DND-41 (cell line): ENCODE measurements around the gene PSMD8.

Experiments used
- ATAC-seq: fragments of 200-7000 bp; cut with Tn5 transposase; 3 replicates; pipeline ENCODE4 v1.9.1; 2021; ENCODE audit warnings: low read depth; ENCODE audit not compliant: insufficient read depth
- DNase-seq: peaks from one replicate; pipeline ENCODE4 v3.0.0-alpha.2; 2020
- H2AFZ ChIP-seq: 2 replicates; pipeline ENCODE4 v1.6.0; 2012; ENCODE audit warnings: low read depth, low read length
- H3K27ac ChIP-seq: 2 replicates; pipeline ENCODE4 v1.5.1; 2012; ENCODE audit warnings: low read length, inconsistent platforms
- H3K27me3 ChIP-seq: fragments of 200-600 bp; sonication (generic); 2 replicates; pipeline ENCODE4 v1.6.0; 2012; ENCODE audit warnings: low read length, mild to moderate bottlenecking, inconsistent platforms; ENCODE audit not compliant: insufficient read depth, poor library complexity
- H3K36me3 ChIP-seq: 2 replicates; pipeline ENCODE4 v1.5.1; 2012; ENCODE audit warnings: low read length, inconsistent platforms; ENCODE audit not compliant: insufficient read depth
- H3K4me1 ChIP-seq: 2 replicates; pipeline ENCODE4 v1.5.1; 2012; ENCODE audit warnings: mild to moderate bottlenecking, low read length; ENCODE audit not compliant: insufficient read depth
- H3K4me2 ChIP-seq: 2 replicates; pipeline ENCODE4 v1.6.0; 2012; ENCODE audit warnings: mild to moderate bottlenecking, moderate library complexity, low read length, inconsistent platforms; ENCODE audit not compliant: insufficient read depth
- H3K4me3 ChIP-seq, 2 experiments: fragments of 200-600 bp in 1 of 2; shearing (Covaris generic) in 1 of 2; 2 replicates each; pipeline ENCODE4 v1.5.1; 2012 to 2016; ENCODE audit warnings: inconsistent platforms in 2 of 2, low read length in 2 of 2, mild to moderate bottlenecking in 2 of 2, low read depth in 1 of 2, moderate library complexity in 1 of 2
- H3K79me2 ChIP-seq: 2 replicates; pipeline ENCODE4 v1.6.0; 2012; ENCODE audit warnings: low read length, inconsistent platforms; ENCODE audit not compliant: insufficient read depth
- H3K9ac ChIP-seq: 2 replicates; pipeline ENCODE4 v1.6.0; 2012; ENCODE audit warnings: low read depth, mild to moderate bottlenecking, inconsistent platforms, low read length, moderate library complexity
- H3K9me3 ChIP-seq: 2 replicates; pipeline ENCODE4 v1.5.1; 2012; ENCODE audit warnings: low read length, moderate library complexity, mild to moderate bottlenecking, inconsistent platforms; ENCODE audit not compliant: insufficient read depth, severe bottlenecking
- H4K20me1 ChIP-seq: 2 replicates; pipeline ENCODE4 v1.6.0; 2012; ENCODE audit warnings: low read length; ENCODE audit not compliant: insufficient read depth
- EZH2 ChIP-seq: IDR thresholded peaks from 3 replicates; pipeline ENCODE4 v1.6.1; 2012; ENCODE audit warnings: borderline replicate concordance, low read depth, mild to moderate bottlenecking, moderate library complexity, low read length, inconsistent platforms; ENCODE audit not compliant: severe bottlenecking
- TF ChIP-seq, protein P1 (sequence below): IDR thresholded peaks from 2 replicates; pipeline ENCODE4 v1.5.1; 2012; ENCODE audit warnings: borderline replicate concordance, low read length, moderate library complexity, mild to moderate bottlenecking; ENCODE audit not compliant: poor library complexity, severe bottlenecking; ENCODE audit errors: extremely low read depth

PSMD8 gene

DNA sequence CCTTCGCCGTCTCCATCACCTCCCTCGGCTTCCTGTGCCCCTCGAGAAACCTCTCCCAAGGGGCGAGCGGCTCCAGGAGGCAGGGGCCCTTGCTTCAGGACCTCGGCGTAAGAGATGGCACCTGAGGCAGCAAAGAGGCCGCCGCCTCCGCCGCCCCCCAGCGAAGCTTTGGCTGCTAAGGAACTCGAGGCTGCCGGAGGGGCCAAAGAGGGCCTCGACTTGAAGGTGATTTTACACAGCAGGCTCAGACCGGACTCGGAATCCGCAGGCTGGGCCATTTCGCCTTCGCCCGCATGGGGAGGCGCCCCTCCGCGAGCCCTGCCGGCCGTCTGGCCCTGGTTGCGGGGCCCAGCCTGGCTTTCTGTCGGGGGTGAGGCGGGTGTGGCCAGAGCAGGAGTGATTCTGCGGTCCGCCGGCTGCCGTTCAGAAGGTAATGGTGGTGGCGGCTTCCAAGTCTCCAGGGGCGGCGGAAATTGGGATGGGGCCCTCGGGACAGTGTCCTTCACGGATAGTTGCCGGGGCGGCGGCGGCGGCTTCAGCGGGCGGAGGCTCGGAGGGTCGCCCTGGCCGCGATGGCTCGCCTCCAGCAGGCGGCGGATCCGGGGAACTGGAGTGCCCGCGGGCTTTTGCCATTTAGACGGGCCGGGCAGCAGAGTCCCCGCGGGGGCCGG is 12.1 kb downstream of the PSMD8 start:
- ATAC-seq: no peak
- Histone ChIP-seq H3K27ac (no peak overlapping the region), H3K27me3 (no peaks in the 10 kb centered on the region), H3K4me1 (peaks cover 57% of the 10 kb centered on the region), H2AFZ (no peak overlapping the region), H4K20me1 (peaks cover 35% of the 10 kb centered on the region), H3K9ac (peak overlapping the region; percentile 58; the same call in 1 of the 2 replicates), H3K4me2 (peak overlapping the region; percentile 100), H3K4me3 (peak overlapping the region in 1 of 2 experiments; percentile 88; a peak in 2 of 4 replicates), H3K9me3 (no peaks in the 10 kb centered on the region), H3K79me2 (no peaks in the 10 kb centered on the region; the same call in 1 of the 2 replicates), H3K36me3 (peaks cover 37% of the 10 kb centered on the region)
- no peak for TF ChIP-seq EZH2
- TF ChIP-seq, protein P1, sequence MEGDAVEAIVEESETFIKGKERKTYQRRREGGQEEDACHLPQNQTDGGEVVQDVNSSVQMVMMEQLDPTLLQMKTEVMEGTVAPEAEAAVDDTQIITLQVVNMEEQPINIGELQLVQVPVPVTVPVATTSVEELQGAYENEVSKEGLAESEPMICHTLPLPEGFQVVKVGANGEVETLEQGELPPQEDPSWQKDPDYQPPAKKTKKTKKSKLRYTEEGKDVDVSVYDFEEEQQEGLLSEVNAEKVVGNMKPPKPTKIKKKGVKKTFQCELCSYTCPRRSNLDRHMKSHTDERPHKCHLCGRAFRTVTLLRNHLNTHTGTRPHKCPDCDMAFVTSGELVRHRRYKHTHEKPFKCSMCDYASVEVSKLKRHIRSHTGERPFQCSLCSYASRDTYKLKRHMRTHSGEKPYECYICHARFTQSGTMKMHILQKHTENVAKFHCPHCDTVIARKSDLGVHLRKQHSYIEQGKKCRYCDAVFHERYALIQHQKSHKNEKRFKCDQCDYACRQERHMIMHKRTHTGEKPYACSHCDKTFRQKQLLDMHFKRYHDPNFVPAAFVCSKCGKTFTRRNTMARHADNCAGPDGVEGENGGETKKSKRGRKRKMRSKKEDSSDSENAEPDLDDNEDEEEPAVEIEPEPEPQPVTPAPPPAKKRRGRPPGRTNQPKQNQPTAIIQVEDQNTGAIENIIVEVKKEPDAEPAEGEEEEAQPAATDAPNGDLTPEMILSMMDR: no peak
- no peak for DNase-seq

DNA sequence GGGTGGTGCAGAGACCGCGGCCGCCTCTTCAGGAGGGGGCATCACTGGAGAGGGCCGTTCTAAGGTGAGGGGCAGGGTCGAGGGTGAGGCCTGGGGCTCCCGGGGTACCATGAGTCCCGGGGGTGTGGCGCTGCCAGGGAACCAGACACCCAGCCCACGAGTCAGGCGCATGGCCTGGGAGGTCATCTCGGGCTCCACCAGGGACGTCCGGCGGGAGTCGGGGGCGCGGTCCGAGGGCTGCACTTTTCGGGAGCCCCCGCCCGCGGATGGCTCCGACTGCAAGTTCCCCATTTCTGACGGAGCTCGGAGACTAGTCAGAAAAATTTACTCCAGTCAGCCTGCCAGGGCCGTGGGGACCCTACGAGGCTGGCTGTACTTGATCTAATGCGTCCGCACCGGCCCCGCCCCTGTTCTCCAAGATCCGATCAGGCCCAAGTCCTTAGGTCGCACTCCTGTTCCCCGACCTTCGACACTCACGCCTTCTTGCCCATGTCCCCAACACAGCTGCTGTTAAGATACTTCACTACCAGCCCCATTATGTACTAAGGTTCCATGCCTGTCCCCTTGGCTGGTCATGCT is 12.7 kb downstream of the PSMD8 start:
- H3K36me3 ChIP-seq: peaks cover 31% of the 10 kb centered on the region
- peak overlapping the region; percentile 100 for H3K4me2 ChIP-seq
- no peaks in the 10 kb centered on the region for H3K9me3 ChIP-seq
- peaks cover 31% of the 10 kb centered on the region for H4K20me1 ChIP-seq
- no peak for ATAC-seq
- H3K27ac ChIP-seq: no peak overlapping the region
- H2AFZ ChIP-seq: no peak overlapping the region
- peak overlapping the region; percentile 39 to 88; a peak in 3 of 4 replicates for H3K4me3 ChIP-seq
- DNase-seq: peak; percentile 12
- peak overlapping the region; percentile 58; the same call in 1 of the 2 replicates for H3K9ac ChIP-seq
- H3K27me3 ChIP-seq: no peaks in the 10 kb centered on the region
- peaks cover 56% of the 10 kb centered on the region for H3K4me1 ChIP-seq
- H3K79me2 ChIP-seq: no peaks in the 10 kb centered on the region
- no peak for TF ChIP-seq EZH2
- TF ChIP-seq, protein P1: no peak

DNA sequence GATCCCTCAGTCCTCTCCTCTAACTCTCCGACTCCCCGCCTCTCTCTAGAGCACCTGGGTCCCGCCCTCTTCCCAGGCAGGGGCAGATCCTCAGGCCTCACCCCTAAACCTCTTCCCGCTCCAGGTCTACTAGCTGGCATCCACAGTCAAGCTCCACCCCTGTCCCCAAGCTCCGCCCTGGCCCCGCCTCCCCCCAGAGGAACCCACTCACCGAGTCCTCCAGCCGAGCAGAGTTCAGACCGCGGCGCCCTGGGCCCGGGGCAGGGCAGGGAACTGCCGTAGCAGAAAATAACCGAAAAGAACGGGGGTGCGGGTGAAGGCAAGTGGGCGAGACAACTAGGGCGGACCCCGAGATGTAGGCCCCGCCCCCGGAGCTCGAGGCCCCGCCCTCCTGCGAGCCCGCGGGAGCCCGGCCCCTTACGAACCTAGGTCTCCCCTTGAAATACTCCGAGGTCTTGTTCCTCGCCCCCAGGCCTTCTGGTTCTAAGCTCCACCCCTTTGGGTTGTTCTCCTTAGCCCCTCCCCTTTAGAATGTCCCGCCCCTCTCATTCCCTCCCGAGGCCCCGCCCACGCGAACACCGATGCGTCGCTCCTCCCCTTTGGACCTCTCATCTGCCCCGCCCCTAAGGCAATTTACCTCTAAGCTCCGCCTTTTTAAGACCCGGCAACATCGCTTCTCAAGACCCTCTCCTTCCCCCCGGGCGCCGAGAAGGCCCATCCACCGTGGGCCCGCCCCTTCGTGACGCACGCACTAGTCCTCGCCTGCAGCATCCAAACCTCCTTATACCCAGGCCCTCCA is 13.4 kb downstream of the PSMD8 start, which contains the start of gene GGN:
GGN (minus strand) TSS at position 485 of the 799 bp plus-strand sequence. CDS start 773 bp downstream, outside the sequence.
- H3K9me3 ChIP-seq: no peaks in the 10 kb centered on the region
- peak; percentile 77 for ATAC-seq
- peak within 1 kb of the TSS; percentile 95 for H2AFZ ChIP-seq
- DNase-seq: peak; percentile 84
- TF ChIP-seq EZH2: no peak
- TF ChIP-seq, protein P1: no peak
- H3K9ac ChIP-seq: peak within 1 kb of the TSS; percentile 58
- H3K27ac ChIP-seq: peak within 1 kb of the TSS; percentile 59; the same call in 1 of the 2 replicates
- H3K4me1 ChIP-seq: peaks cover 56% of the 10 kb centered on the region
- peak within 1 kb of the TSS; percentile 39 to 88; a peak in 3 of 4 replicates for H3K4me3 ChIP-seq
- peaks cover 31% of the 10 kb centered on the region for H4K20me1 ChIP-seq
- H3K36me3 ChIP-seq: peaks cover 26% of the 10 kb centered on the region
- peak within 1 kb of the TSS; percentile 100 for H3K4me2 ChIP-seq
- H3K79me2 ChIP-seq: no peaks in the 10 kb centered on the region
- H3K27me3 ChIP-seq: no peaks in the 10 kb centered on the region
